GM21529 (cell line): Measurements from ENCODE around the gene HCFC2.
"Not testable (repeated sequence)": the region's sequence is repeated elsewhere in the genome, so short reads cannot be mapped to it uniquely, and the experiment has no call there.

Source experiments
- ATAC-seq: cut with Tn5 transposase; IDR thresholded peaks from one replicate; pipeline ENCODE4 v1.9.1; 2021; ENCODE audit not compliant: unreplicated experiment

Gene HCFC2

DNA sequence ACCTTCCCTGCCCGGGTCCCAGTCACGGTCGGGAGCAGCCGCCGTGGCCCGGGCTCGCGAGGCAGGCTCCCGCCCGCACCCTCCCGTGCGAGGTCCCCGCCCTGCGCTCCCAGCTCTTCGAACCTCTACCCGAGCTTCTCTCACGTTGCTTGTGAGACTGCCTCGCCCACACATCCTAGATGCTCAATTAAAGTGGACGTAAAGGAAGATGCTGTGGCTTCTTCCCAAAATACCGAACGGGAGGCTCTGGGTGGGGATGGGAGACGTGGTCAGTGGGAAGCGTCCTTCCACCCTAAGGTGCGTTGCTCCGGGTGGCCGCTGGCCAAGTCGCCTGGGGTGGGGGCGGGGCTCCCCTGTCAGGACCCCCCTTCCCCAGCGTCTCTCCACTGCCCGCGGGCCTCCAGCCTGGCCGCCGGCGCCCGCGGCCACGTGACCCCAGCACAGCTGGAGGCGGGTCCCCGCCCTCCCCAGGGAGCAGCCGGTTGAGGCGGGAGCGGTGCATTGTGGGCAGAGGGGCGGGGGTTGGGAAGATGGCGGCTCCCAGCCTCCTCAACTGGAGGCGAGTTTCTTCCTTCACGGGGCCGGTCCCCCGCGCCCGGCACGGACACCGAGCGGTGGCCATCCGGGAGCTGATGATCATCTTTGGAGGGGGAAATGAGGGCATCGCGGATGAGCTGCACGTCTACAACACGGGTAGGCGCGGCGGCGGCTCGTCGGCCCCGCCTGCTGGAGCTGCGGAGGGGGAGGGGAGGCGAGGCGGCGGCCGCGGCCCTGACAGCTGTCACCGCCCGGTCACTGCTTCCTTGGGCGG lies at the start of gene HCFC2:
HCFC2 (plus strand) TSS at position 501 of the 811 bp plus-strand sequence; CDS start at position 531, 30 bp downstream.
- peak; percentile 85 for ATAC-seq

DNA sequence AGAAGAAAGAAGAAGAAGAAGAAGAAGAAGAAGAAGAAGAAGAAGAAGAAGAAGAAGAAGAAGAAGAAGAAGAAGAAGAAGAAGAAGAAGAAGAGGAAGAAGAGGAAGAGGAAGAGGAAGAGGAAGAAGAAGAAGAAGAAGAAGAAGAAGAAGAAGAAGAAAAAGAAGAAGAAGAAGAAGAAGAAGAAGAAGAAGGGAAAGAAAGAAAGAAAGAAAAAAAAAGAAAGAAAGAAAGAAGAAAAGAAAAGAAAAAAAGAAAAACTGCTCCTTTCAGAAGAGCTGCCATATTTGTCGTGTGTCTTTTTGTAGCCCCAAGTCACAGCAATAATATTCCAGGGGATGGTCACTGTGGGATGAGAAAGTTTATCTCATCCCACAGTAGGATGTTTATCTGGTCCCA lies 42.5 kb upstream of the HCFC2 start:
- not testable (repeated sequence) for ATAC-seq

DNA sequence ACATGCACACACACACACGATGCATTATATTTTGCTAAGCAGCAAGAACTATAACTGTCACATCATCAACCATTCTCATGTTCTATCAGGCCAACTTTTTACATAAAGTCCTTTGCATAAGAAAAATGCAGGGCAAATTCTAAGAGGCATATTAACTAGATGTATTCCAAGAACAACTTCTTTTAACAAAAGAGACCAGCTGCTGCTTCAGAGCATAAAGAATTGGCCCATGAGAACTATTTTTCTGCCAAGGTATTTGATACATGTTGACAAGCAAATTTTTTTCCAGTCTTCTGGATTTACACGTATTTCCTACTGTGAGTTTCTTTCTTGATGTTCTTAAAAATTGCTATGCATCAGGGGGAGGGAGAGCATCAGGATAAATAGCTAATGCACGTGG lies 41.5 kb upstream of the HCFC2 start:
- ATAC-seq = no peak

DNA sequence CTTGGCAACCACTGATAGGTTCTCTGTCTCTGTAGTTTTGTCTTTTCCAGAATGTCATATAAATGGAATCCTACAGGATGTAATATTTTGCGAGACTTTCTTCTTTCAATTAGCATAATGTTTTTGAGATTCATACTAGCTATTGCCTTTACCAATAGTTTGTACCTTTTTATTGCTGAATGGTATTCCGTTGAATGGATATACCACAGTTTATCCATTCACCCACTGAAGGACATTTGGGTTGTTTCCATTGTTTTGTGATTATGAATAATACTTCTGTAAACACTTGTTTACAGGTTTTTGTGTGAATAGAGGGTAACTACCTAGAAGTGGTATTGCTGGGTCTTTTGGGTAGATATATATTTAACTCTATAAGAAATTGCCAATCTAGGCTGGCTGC lies 40.6 kb upstream of the HCFC2 start:
- no peak for ATAC-seq

DNA sequence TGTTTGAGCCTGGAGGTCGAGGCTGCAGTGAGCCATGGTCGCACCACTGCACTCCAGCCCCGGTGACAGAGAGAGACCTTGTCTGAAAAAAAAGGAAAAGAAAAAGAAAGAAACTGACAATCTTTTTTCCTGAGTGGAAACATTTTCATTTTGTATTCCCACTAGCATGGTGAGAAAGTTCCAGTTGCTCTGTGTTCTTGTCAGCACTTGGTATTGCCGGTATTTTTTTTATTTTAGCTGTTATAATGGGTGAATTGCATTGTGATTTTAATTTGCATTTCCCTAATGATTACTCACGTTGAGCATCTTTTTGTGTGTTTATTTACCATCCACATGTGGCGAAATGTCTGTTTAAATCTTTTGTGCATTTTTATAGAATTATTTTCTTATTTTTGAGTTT lies 40.0 kb upstream of the HCFC2 start:
- no peak for ATAC-seq

DNA sequence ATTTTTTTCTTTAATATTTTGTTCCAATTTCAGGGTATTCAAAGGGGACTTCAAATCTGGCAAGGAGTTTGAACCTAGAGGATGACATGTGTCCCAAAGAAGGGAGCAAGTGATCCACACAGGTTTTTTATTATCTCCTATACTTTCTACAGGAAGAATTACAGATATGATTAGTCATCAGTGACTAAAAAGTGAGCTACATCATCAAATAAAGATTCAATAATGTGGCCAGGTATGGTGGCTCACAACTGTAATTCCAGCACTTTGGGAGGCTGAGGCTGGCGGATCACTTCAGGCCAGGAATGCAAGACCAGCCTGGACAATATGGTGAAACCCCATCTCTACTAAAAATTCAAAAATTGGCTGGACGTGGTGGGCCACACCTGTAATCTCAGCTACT lies 38.6 kb upstream of the HCFC2 start:
- no peak for ATAC-seq

DNA sequence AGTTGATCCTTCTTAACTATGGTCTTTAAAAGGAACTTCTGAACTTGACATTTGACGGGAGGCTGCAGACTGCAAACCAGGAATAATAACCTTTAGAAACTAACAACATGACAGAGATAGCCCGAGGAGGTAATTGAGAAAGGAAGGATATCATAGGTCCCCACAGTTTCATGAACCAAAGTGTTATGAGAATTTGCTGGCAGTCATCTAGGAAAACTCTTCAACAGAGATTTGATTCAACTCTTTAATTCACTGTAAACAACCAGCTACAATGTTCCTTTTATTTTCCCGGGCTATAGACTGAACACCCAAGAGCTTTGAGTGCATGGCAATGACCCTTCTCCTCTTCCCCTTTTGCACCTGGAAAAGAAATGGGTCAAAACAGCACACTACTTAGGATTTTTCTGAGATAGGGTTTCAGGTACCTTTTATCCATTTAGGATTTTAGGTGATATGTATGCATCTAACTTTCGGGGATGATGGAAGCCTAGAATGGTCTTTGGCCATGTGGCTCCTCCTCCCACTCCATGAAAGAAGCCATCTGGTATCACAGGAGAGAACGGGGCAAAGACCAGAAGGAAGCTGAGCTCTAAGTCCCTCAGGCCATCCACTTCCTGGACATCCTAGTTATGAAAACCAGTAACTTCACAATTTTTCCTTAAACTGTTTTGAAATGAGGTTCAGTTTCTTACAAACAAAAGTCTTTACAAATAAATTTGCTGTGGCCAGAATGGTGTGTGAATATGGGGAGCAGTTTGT lies 37.3 kb upstream of the HCFC2 start:
- no peak for ATAC-seq

DNA sequence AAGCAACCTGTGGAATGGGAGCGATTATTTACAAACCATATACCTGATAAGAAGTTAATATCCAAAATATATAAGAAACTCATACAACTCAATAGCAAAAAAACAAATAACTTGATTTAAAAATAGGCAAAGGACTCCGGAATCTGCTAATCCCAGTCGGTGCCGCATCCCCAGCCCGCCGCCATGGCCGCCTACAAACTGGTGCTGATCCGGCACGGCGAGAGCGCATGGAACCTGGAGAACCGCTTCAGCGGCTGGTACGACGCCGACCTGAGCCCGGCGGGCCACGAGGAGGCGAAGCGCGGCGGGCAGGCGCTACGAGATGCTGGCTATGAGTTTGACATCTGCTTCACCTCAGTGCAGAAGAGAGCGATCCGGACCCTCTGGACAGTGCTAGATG lies 33.7 kb upstream of the HCFC2 start:
- not testable (repeated sequence) for ATAC-seq

DNA sequence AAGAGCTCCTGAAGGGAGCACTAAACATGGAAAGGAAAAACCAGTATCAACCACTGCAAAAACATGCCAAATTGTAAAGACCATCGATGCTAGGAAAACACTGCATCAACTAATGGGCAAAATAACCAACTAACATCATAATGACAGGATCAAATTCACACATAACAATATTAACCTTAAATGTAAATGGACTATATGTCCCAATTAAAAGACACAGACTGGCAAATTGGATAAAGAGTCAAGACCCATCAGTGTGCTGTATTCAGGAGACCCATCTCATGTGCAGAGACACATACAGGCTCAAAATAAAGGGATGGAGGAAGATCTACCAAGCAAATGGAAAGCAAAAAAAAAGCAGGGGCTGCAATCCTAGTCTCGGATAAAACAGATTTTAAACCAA lies 28.2 kb upstream of the HCFC2 start:
- not testable (repeated sequence) for ATAC-seq

DNA sequence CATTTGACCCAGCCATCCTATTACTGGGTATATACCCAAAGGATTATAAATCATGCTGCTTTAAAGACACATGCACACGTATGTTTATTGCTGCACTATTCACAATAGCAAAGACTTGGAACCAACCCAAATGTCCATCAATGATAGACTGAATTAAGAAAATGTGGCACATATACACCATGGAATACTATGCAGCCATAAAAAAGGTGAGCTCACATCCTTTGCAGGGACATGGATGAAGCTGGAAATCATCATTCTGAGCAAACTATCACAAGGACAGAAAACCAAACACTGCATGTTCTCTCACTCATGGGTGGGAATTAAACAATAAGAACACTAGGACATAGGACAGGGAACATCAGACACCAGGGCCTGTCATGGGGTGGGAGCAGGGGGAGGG lies 24.6 kb upstream of the HCFC2 start:
- not testable (repeated sequence) for ATAC-seq

DNA sequence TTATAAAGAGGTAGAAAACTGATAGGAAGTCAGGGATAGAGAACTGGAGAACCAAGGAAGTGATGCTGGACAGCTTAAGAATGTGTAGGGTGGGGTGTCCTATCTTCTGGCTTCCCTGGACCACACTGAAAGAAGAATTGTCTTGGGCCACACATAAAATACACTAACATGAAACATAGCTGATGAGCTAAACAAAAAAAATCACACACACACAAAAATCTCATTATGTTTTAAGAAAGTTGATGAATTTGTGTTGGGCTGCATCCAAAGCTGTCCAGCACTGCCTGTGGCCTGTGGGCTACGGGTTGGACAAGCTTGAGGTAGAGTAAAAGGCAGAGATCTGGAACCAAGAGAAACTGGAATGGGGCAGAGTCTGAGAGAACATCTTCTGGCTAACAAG lies 21.8 kb upstream of the HCFC2 start:
- ATAC-seq = no peak

DNA sequence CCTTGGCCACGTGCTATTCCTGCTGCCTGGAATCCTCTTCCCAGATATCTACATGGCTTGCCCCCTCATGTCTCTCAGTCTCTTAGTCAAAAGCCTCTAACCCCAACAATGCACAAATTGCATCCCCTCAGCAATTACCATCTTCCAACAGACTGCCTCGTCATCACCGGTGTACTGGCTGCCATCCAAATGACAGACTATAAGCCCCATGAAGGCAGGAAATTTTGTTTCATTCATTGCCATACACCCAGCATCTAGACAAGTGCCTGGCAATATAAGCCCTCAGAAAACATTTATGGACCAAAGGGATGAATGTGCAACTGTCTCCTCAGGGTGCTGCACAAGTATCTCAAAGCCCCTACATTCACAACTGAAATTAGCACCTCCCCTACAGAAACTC lies 20.2 kb upstream of the HCFC2 start:
- no peak for ATAC-seq

DNA sequence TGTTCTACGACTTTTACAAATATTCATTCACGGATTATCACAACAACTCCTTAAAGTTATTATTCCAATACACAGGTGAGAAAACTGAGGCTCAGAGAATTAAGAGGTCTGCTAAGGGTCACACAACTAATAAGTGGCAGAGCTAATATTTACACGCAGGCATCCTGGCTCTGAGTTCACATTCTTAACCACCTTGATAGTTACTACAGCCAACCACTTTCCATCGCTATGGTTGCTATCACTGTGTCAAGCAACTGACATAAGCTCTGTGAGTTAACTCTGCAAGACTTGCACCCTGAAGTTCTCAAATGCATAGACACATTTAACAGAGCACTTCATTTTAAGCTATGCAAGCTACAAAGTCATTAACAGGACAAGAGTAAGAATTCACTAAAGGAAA lies 18.0 kb upstream of the HCFC2 start:
- no peak for ATAC-seq

DNA sequence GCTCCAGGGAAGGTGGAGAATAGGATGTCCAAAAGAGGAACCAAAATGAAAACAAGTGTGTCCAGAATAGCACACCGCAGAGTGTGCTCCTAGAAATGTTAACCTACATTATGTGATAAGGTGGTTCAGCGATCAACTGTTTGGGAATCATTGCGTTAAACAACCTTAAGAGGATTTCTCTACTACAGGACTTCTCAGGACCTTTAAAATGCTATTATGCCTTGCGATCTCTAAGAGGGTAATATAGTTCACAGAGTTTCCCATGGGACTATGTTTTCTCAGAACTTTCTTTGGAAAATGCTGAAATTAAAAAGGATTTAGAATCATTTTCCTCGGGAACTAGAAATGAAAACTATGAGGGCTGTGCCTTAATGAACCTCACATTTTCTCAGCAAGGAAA lies 16.2 kb upstream of the HCFC2 start:
- no peak for ATAC-seq

DNA sequence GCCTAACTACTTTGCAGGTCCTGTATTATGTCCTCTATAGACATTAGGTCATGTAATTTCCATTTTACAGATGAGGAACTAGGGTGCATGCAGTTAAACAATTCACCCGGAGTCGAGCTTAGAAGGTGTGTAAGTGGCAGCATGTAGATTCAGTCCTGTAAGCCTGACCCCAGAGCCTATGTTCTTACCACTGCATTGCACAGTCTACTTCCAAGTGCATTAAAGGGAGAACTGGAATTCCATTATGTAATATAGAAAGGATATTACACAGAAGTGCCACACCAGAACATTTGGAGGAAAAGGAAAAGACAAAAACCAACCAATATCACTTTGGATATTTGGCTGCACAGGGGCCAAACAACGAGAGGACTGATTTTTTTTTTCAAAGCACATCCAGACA lies 15.5 kb upstream of the HCFC2 start:
- ATAC-seq = no peak

DNA sequence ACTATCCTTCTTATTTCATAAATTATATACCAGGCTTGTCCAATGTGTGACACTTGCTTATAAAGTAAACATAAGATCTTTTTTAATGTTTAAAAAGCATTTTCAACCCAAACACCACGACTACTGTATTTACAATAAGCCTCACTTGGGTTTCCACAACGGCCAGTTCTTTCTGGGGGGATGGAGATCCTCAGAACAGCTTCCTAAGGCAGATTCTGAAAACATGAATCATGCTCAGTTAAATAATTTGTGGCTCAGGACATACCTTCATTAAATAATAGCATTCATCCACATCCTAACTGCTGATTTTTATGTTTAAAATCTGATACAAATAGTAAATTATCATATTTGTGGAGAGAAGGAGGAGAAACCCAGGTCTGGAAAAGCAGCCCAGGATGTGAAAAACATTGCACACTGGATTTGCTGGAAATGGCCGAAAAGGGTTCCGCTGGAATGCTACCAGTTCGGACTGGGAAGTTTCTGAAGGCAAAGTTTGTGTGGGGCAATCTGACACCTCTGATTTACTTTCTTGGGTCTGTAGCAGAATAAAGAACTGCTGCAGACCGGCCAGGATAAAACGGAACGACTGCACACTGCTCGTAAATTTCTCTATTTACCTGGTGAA lies 14.9 kb upstream of the HCFC2 start:
- ATAC-seq = no peak

DNA sequence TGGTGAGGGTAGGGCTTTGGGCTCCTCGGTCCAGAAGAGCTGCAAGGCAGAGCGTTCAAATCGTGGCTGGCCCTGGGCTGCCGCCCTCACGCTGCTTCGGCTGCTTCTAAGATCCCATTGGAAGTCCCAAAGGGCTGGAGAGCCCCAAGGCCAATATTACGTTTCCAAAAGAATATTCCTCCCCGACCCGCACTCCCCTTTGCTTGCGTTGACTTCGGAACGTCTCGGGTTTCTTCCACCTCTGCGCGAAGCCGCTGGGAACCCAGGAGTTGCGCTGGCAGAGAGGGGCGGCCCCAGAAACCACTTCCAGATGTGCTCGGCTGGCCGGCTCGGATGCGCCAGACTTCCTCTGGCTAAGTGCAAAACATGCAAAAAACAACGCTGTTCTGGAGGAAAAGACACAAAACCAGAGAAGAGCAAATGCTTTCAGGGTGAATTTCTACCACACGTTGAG lies 14.4 kb upstream of the HCFC2 start, which contains the start of gene GLT8D2:
GLT8D2 (minus strand) TSS at position 285 of the 454 bp plus-strand sequence. CDS start 30,539 bp downstream, outside the sequence.
- ATAC-seq = no peak

DNA sequence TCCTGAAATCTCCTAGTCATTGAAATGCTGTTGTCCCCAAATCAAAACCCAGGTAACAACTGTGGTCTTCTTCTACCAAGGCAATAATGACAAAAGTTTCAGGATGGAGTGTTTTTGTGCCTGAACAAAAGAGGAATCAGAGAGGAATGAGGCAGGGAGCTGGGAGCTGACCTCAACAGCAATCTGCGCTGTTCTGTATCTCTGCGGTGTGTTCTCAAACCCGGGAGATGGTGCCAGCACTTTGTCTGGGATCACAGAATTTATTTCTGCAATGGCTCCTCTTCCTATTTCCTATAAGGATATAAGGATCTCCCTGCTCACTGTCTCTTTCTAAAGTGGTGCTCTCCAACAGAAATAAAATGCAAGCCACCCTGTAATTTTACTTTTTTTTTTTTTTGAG lies 13.9 kb upstream of the HCFC2 start:
- no peak for ATAC-seq

DNA sequence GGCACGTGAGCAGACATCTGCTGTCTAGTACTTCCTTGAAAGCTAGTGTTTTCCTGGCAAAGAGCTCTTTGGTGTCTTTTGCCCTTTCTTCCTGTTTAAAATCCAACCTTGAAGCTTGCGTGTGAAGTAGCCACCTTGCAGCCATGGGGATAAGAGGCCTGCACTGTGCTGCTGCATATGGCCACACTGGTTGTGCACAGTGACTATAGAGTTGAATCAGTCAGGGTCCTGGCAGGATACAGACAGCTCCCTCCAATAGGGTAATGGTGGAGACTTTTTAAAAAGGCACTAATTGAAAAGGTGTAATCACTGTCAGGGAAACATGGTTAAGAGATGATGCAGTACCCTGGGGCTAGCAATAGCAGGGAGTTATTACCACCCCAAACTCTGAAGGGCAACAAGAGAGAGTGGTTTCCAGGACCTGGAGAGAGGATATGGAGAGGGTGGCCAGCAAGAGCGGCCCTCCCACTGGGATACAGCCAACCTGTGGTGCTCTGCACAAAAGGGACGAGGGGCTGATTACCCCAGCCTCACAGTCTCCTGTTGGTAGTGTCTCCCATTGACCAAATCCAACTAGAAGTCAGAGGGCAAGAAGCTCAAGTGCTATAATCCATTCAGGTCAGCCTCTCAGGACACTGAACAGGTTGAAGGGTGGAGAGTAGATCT lies 9.5 kb upstream of the HCFC2 start:
- ATAC-seq = no peak

DNA sequence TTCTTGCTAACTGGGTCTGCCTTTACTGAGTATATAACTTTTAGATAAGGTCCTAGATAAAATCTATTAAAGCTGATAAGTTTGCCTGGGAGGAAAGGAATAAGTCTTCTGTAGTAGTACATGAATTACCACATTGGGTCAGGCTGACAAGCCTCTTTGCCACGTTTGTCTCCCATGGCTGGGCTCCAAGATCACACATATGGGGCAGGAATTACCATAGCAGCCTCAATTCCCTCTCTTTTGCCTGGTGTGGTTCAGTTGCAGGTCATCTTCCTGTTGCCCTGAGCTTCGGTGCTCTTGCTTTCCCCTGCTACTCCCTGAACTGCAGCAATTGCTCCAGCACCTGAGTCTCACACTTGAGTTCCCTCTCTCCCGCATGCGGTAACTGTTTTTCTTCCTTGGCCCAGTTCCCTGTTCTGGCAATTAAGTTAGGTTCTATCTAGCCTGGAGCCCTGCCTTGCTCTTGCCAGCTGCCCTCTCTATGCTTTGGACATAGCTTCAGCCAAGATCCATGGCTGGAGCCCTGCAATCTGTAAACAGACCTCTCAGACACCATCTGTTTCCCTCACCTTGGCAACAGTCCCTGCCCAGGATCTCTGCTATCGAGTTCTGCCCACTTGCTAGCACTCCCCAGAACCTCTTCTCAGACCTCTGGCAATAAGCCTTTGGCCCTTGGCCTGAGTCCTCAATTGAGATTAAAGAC lies 8.5 kb upstream of the HCFC2 start:
- no peak for ATAC-seq
